ENCODE measurements around the gene PMEPA1. TPM values are rescaled to one million over a fixed set of nuclear protein-coding genes. Genes with fewer than 3 reads are reported as not detected.

PMEPA1 gene
- total RNA-seq, 1 experiment from 2014 or later = 89.8 TPM

DNA sequence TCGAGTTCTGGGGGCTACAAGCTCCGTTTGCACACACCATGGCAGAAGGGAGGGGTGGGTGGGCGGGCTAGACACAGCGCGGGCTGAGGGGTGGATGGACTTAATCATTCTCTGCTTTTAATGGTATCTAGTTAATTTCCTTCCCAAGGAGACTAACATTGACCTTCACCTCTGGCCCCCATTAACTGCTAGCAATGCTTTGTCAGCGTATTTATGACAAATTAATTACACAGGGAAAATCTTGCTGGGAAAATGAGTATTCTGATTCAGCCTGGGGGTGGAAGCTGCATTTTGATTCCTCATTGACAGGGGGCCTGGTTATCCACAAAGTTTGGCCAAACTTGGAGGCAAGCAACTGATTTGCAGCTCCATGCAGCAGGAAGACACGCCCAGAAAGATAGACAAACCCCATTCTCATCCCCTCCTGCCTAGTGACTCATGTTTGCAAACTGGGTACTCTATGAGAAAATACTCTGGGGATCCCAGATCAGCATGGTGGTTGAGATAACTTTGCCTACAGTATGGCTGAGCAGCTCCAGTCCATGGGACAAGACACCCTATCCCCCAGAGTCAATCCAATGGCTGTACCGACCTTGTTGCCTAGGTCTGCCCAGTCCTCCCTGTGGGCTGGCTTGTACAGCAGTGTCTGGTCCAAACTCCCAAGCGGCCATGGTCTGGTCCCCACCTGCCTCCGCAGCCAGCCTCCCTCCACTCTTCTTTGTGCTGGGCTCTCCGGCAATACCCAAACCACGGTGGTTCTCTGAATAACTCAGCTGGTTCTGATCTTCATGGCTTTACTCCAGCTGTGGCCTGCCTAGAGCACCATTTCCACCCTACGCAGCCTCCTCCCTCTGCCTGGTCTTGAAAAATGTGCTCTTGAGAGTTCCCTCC is 109.2 kb downstream of the PMEPA1 start:
- intact Hi-C loops (cut with micrococcal nuclease; ENCODE audit: unreplicated experiment) (no loop called here), in situ Hi-C loops (cut with HindIII; ENCODE audit: low pct_unique_long_range_greater_than_20kb, low sequenced_read_pairs) (no loop called here)
- DNase-seq (ENCODE audit: low read depth, low spot score) (no peak), ATAC-seq (no peak)
- CTCF ChIA-PET = interaction anchor here (0.6 kb wide), 3 partner anchors 87 to 583 kb away, joined by 3 to 9 read pairs (median 7); no protein-coding TSS in a partner anchor
- no peak overlapping the region for H3K4me3 ChIP-seq (ENCODE audit: low read depth in 2 of 2, low read length in 2 of 2)
- TF ChIP-seq, protein P1, sequence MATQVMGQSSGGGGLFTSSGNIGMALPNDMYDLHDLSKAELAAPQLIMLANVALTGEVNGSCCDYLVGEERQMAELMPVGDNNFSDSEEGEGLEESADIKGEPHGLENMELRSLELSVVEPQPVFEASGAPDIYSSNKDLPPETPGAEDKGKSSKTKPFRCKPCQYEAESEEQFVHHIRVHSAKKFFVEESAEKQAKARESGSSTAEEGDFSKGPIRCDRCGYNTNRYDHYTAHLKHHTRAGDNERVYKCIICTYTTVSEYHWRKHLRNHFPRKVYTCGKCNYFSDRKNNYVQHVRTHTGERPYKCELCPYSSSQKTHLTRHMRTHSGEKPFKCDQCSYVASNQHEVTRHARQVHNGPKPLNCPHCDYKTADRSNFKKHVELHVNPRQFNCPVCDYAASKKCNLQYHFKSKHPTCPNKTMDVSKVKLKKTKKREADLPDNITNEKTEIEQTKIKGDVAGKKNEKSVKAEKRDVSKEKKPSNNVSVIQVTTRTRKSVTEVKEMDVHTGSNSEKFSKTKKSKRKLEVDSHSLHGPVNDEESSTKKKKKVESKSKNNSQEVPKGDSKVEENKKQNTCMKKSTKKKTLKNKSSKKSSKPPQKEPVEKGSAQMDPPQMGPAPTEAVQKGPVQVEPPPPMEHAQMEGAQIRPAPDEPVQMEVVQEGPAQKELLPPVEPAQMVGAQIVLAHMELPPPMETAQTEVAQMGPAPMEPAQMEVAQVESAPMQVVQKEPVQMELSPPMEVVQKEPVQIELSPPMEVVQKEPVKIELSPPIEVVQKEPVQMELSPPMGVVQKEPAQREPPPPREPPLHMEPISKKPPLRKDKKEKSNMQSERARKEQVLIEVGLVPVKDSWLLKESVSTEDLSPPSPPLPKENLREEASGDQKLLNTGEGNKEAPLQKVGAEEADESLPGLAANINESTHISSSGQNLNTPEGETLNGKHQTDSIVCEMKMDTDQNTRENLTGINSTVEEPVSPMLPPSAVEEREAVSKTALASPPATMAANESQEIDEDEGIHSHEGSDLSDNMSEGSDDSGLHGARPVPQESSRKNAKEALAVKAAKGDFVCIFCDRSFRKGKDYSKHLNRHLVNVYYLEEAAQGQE (IDR thresholded peaks at IDR 0.05; ENCODE audit: insufficient read depth in 1 of 2, low read depth in 2 of 2, low read length in 1 of 2) = no peak
- TF ChIP-seq, protein P2, sequence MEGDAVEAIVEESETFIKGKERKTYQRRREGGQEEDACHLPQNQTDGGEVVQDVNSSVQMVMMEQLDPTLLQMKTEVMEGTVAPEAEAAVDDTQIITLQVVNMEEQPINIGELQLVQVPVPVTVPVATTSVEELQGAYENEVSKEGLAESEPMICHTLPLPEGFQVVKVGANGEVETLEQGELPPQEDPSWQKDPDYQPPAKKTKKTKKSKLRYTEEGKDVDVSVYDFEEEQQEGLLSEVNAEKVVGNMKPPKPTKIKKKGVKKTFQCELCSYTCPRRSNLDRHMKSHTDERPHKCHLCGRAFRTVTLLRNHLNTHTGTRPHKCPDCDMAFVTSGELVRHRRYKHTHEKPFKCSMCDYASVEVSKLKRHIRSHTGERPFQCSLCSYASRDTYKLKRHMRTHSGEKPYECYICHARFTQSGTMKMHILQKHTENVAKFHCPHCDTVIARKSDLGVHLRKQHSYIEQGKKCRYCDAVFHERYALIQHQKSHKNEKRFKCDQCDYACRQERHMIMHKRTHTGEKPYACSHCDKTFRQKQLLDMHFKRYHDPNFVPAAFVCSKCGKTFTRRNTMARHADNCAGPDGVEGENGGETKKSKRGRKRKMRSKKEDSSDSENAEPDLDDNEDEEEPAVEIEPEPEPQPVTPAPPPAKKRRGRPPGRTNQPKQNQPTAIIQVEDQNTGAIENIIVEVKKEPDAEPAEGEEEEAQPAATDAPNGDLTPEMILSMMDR (IDR thresholded peaks at IDR 0.05) = no peak
- POLR2A ChIA-PET = interaction anchor here (0.6 kb wide), 1 partner anchor 480 kb away, joined by 7 read pairs; no protein-coding TSS in a partner anchor
- no peaks in the 10 kb centered on the region for H3K27me3 ChIP-seq (ENCODE audit: control insufficient read depth, insufficient read depth, low read length)
- no peaks in the 10 kb centered on the region for H3K36me3 ChIP-seq (ENCODE audit: control insufficient read depth, insufficient read depth, low read length)
- no TSS peak for BruUV-seq (replicated peaks)
- no peaks in the 10 kb centered on the region for H3K9me3 ChIP-seq (ENCODE audit: control insufficient read depth, insufficient read depth, low read depth, low read length)
- H3K4me1 ChIP-seq (ENCODE audit: control insufficient read depth, insufficient read depth, low read length) = no peaks in the 10 kb centered on the region
- H3K27ac ChIP-seq (ENCODE audit: low read length) = no peak overlapping the region

DNA sequence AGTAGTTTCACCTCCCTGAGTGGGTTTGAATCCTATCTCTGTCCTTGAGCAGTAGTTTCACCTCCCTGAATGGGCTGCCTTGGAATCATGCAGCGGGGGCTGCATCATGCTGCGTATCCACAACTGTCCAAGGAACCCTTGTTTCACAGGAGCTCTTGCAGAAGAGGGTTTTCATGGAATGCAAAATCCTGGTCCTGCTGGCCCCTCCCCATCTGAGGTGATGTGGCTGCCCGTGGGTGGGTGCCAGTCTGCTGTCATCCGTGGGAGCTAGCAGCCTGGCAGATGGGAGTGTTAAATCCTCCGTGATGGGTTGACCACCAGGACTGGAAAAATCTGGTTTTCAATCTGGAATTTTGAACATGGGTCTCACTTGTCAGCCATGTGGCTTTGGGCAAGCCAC is 111.3 kb downstream of the PMEPA1 start:
- Histone ChIP-seq H3K9me3 (ENCODE audit: control insufficient read depth, insufficient read depth, low read depth, low read length) (no peaks in the 10 kb centered on the region), H3K27me3 (ENCODE audit: control insufficient read depth, insufficient read depth, low read length) (no peaks in the 10 kb centered on the region), H3K4me3 (ENCODE audit: low read depth in 2 of 2, low read length in 2 of 2) (no peak overlapping the region), H3K4me1 (ENCODE audit: control insufficient read depth, insufficient read depth, low read length) (no peaks in the 10 kb centered on the region; the same call in 1 of the 2 replicates), H3K36me3 (ENCODE audit: control insufficient read depth, insufficient read depth, low read length) (no peaks in the 10 kb centered on the region), H3K27ac (ENCODE audit: low read length) (no peak overlapping the region)
- in situ Hi-C loops (cut with HindIII; ENCODE audit: low pct_unique_long_range_greater_than_20kb, low sequenced_read_pairs) = no loop called here
- TF ChIP-seq TCF7L2 (IDR thresholded peaks at IDR 0.05; ENCODE audit: low read depth, low read length) (no peak), SIN3A (IDR thresholded peaks at IDR 0.05; ENCODE audit: borderline replicate concordance, insufficient read depth, low read depth, low read length) (no peak), POLR2AphosphoS5 (IDR thresholded peaks at IDR 0.05; ENCODE audit: low read depth, low read length) (no peak)
- TF ChIP-seq, protein P1 (IDR thresholded peaks at IDR 0.05; ENCODE audit: insufficient read depth in 1 of 2, low read depth in 2 of 2, low read length in 1 of 2) = no peak
- TF ChIP-seq, protein P2 (IDR thresholded peaks at IDR 0.05) = no peak
- DNase-seq (ENCODE audit: low read depth, low spot score) (no peak), ATAC-seq (no peak)
- no TSS peak for BruUV-seq (replicated peaks)
- ChIA-PET CTCF (interaction anchor here (0.6 kb wide), 1 partner anchor 591 kb away, joined by 3 read pairs; no protein-coding TSS in a partner anchor), POLR2A (no interaction called here)
- intact Hi-C loops (cut with micrococcal nuclease; ENCODE audit: unreplicated experiment) = no loop called here
